MM.1S (cell line): ENCODE data around the gene LY86.

Source experiments
- DNase-seq: peaks from one replicate; pipeline ENCODE4 v3.0.0-alpha.2; 2015
- H2AFZ ChIP-seq: fragments of 300-600 bp; sonication (generic); 2 replicates; pipeline ENCODE4 v1.6.0; 2016; ENCODE audit warnings: antibody characterized with exemption, low read length
- H3F3A ChIP-seq: fragments of 300-600 bp; sonication (generic); 2 replicates; pipeline ENCODE4 v1.6.1; 2016; ENCODE audit warnings: mild to moderate bottlenecking, antibody characterized with exemption, low read length, moderate library complexity, mixed read lengths; ENCODE audit not compliant: insufficient read depth
- H3K27ac ChIP-seq: fragments of 300-600 bp; sonication (generic); 2 replicates; pipeline ENCODE4 v1.5.1; 2016; ENCODE audit warnings: mild to moderate bottlenecking, low read length
- H3K27me3 ChIP-seq: fragments of 300-600 bp; sonication (generic); replicated peaks from 2 replicates; pipeline ENCODE4 v1.6.0; 2016; ENCODE audit warnings: low read length; ENCODE audit not compliant: insufficient read depth
- H3K36me3 ChIP-seq: fragments of 300-600 bp; sonication (generic); replicated peaks from 2 replicates; pipeline ENCODE4 v1.6.1; 2016; ENCODE audit warnings: mild to moderate bottlenecking, low read length, mixed read lengths; ENCODE audit not compliant: insufficient read depth
- H3K4me1 ChIP-seq: fragments of 300-600 bp; sonication (generic); 2 replicates; pipeline ENCODE4 v1.6.1; 2016; ENCODE audit warnings: low read length, mixed read lengths
- H3K4me2 ChIP-seq: fragments of 300-600 bp; sonication (generic); 2 replicates; pipeline ENCODE4 v1.6.0; 2016; ENCODE audit warnings: low read depth, low read length
- H3K4me3 ChIP-seq: fragments of 300-600 bp; sonication (generic); 2 replicates; pipeline ENCODE4 v1.5.1; 2016; ENCODE audit warnings: low read length, mixed read lengths
- H3K79me2 ChIP-seq: fragments of 300-600 bp; sonication (generic); 2 replicates; pipeline ENCODE4 v1.6.1; 2016; ENCODE audit warnings: mixed run types, low read length, mixed read lengths
- H3K9ac ChIP-seq: fragments of 300-600 bp; sonication (generic); 2 replicates; pipeline ENCODE4 v1.6.1; 2016; ENCODE audit warnings: low read length, mixed read lengths
- H3K9me2 ChIP-seq: fragments of 300-600 bp; sonication (generic); replicated peaks from 2 replicates; pipeline ENCODE4 v1.6.1; 2016; ENCODE audit warnings: mild to moderate bottlenecking, low read length, mixed read lengths; ENCODE audit not compliant: insufficient read depth
- H3K9me3 ChIP-seq: fragments of 300-600 bp; sonication (generic); replicated peaks from 2 replicates; pipeline ENCODE4 v1.6.1; 2016; ENCODE audit warnings: mild to moderate bottlenecking, low read length, mixed read lengths; ENCODE audit not compliant: insufficient read depth
- H4K20me1 ChIP-seq: fragments of 300-600 bp; sonication (generic); 2 replicates; pipeline ENCODE4 v1.6.1; 2016; ENCODE audit warnings: mild to moderate bottlenecking, low read length, moderate library complexity, mixed read lengths; ENCODE audit not compliant: insufficient read depth
- CTCF ChIP-seq: fragments of 300-600 bp; sonication (generic); IDR thresholded peaks from 2 replicates; pipeline ENCODE4 v1.5.1; 2016; ENCODE audit warnings: antibody characterized with exemption, low read length, mixed read lengths
- EZH2 ChIP-seq: fragments of 300-600 bp; sonication (generic); optimal IDR thresholded peaks from 2 replicates; pipeline ENCODE3; 2017; ENCODE audit warnings: low read depth, mild to moderate bottlenecking, antibody characterized with exemption, low read length, mixed read lengths
- EZH2phosphoT487 ChIP-seq: fragments of 300-600 bp; sonication (generic); IDR thresholded peaks from 2 replicates; pipeline ENCODE4 v1.6.1; 2018; ENCODE audit warnings: antibody characterized with exemption, low read length

The LY86 gene

GRCh38 chr6:6583836-6584235, 4.7 kb upstream of the LY86 start:
- Histone ChIP-seq H3K9me2 (no peaks in the 10 kb centered on the region), H3K4me3 (no peak overlapping the region), H3K27me3 (no peaks in the 10 kb centered on the region), H2AFZ (0 out of 2 replicates have a peak overlapping the region, but pooled peaks have one; percentile 39), H3K4me1 (peaks cover 23% of the 10 kb centered on the region), H3F3A (peaks cover 22% of the 10 kb centered on the region), H3K36me3 (no peaks in the 10 kb centered on the region), H3K9ac (no peak overlapping the region), H3K27ac (no peak overlapping the region), H4K20me1 (no peaks in the 10 kb centered on the region), H3K4me2 (no peak overlapping the region), H3K9me3 (no peaks in the 10 kb centered on the region), H3K79me2 (no peaks in the 10 kb centered on the region)
- peak; percentile 36 for DNase-seq
- TF ChIP-seq EZH2 (no peak), EZH2phosphoT487 (no peak), CTCF (no peak)

- Histone ChIP-seq H3K4me3 (no peak overlapping the region), H3K9me2 (no peaks in the 10 kb centered on the region), H3K27ac (no peak overlapping the region), H3K4me2 (no peak overlapping the region), H3K36me3 (no peaks in the 10 kb centered on the region), H3K9me3 (no peaks in the 10 kb centered on the region), H3F3A (peaks cover 27% of the 10 kb centered on the region), H2AFZ (no peak overlapping the region), H3K27me3 (no peaks in the 10 kb centered on the region), H4K20me1 (no peaks in the 10 kb centered on the region), H3K4me1 (peaks cover 29% of the 10 kb centered on the region), H3K9ac (no peak overlapping the region), H3K79me2 (no peaks in the 10 kb centered on the region)
- no peak for DNase-seq
- no peak for TF ChIP-seq EZH2
- no peak for TF ChIP-seq EZH2phosphoT487
- no peak for TF ChIP-seq CTCF
Measured at GRCh38 chr6:6584310-6585002, 4.1 kb upstream of the LY86 start.

- TF ChIP-seq EZH2, result no peak
- no peak for TF ChIP-seq EZH2phosphoT487
- no peak for TF ChIP-seq CTCF
- Histone ChIP-seq H3F3A (peaks cover 27% of the 10 kb centered on the region), H3K27ac (no peak overlapping the region), H4K20me1 (no peaks in the 10 kb centered on the region), H3K4me1 (peaks cover 31% of the 10 kb centered on the region), H3K4me3 (no peak overlapping the region), H3K27me3 (no peaks in the 10 kb centered on the region), H3K36me3 (no peaks in the 10 kb centered on the region), H3K9ac (no peak overlapping the region), H3K4me2 (no peak overlapping the region), H3K9me2 (no peaks in the 10 kb centered on the region), H3K79me2 (no peaks in the 10 kb centered on the region), H2AFZ (no peak overlapping the region), H3K9me3 (no peaks in the 10 kb centered on the region)
- no peak for DNase-seq
Measured at GRCh38 chr6:6585003-6585311, 3.6 kb upstream of the LY86 start.
